PC-9 (cell line): ENCODE measurements around the gene SUPT3H. TPM values are rescaled to one million over a fixed set of nuclear protein-coding genes. Genes with fewer than 3 reads are reported as not detected.

Experiments
- BruUV-seq: library from RNA; stranded (reverse); fragments of 400-500 nt; replicated peaks from 2 replicates; lab custom pipeline; 2021; lab: Mats Ljungman, UMichigan
- CTCF ChIA-PET: fragments of 300-600 bp; sonication (Branson Sonifier 250); formaldehyde crosslinking; loops from one replicate; lab custom pipeline; 2022; ENCODE audit warnings: antibody characterized with exemption; lab: Charles Lee
- POLR2A ChIA-PET: fragments of 300-600 bp; sonication (Branson Sonifier 250); formaldehyde crosslinking; loops from one replicate; lab custom pipeline; 2022; ENCODE audit warnings: antibody characterized with exemption; ENCODE audit not compliant: unreplicated experiment; lab: Charles Lee
- DNase-seq, 2 experiments: peaks; one replicate each; pipeline versions ENCODE4 v3.0.0 to v3.0.0-alpha.2; 2015 to 2022; ENCODE audit warnings: mixed read lengths in 1 of 2
- H2AFZ ChIP-seq: fragments of 200-600 bp; sonication (generic); 2 replicates; pipeline ENCODE4 v1.8.1; 2017; ENCODE audit warnings: antibody characterized with exemption
- H3F3A ChIP-seq: fragments of 200-600 bp; sonication (generic); 2 replicates; pipeline ENCODE4 v1.8.1; 2017; ENCODE audit warnings: antibody characterized with exemption, mild to moderate bottlenecking, low read depth; ENCODE audit not compliant: insufficient read depth
- H3K27ac ChIP-seq: fragments of 200-600 bp; sonication (generic); 2 replicates; pipeline ENCODE4 v1.6.1; 2016; ENCODE audit warnings: mixed run types
- H3K27me3 ChIP-seq: fragments of 200-600 bp; sonication (generic); 2 replicates; pipeline ENCODE4 v1.6.1; 2016; ENCODE audit warnings: low read depth, mixed run types; ENCODE audit not compliant: insufficient read depth
- H3K36me3 ChIP-seq: fragments of 200-600 bp; sonication (generic); 2 replicates; pipeline ENCODE4 v1.6.1; 2016; ENCODE audit warnings: low read depth, mixed run types
- H3K4me1 ChIP-seq: fragments of 200-600 bp; sonication (generic); replicated peaks from 2 replicates; pipeline ENCODE4 v1.6.1; 2016; ENCODE audit warnings: mixed run types; ENCODE audit not compliant: insufficient read depth
- H3K4me2 ChIP-seq: fragments of 200-600 bp; sonication (generic); 2 replicates; pipeline ENCODE4 v1.6.1; 2017; ENCODE audit warnings: mixed run types
- H3K4me3 ChIP-seq: fragments of 200-600 bp; sonication (generic); 2 replicates; pipeline ENCODE4 v1.6.1; 2016; ENCODE audit warnings: mixed run types
- H3K79me2 ChIP-seq: fragments of 200-600 bp; sonication (generic); 2 replicates; pipeline ENCODE4 v1.6.1; 2017; ENCODE audit warnings: low read depth, mixed run types
- H3K9me2 ChIP-seq: fragments of 200-600 bp; sonication (generic); 2 replicates; pipeline ENCODE4 v1.8.1; 2017; ENCODE audit warnings: mild to moderate bottlenecking; ENCODE audit not compliant: insufficient read depth
- H3K9me3 ChIP-seq: fragments of 200-600 bp; sonication (generic); 2 replicates; pipeline ENCODE4 v1.8.1; 2016; ENCODE audit warnings: low read depth; ENCODE audit not compliant: insufficient read depth
- H4K20me1 ChIP-seq: fragments of 200-600 bp; sonication (generic); 2 replicates; pipeline ENCODE4 v1.8.1; 2017; ENCODE audit not compliant: insufficient read depth
- EZH2 ChIP-seq: fragments of 200-600 bp; sonication (generic); IDR thresholded peaks from 2 replicates; pipeline ENCODE4 v1.8.0; 2017; ENCODE audit warnings: antibody characterized with exemption, low read depth
- intact Hi-C: fragments of 100-400 bp; cut with micrococcal nuclease; formaldehyde crosslinking; loops from one replicate; pipeline ENCODE4 v1.10.0; 2022; ENCODE audit not compliant: unreplicated experiment
- total RNA-seq: library from RNA; stranded (reverse); gene quantifications from 2 replicates; pipeline ENCODE4 v1.2.3, GENCODE V29; 2021
- TF ChIP-seq, protein P1 (sequence below): fragments of 200-600 bp; sonication (generic); conservative IDR thresholded peaks from 2 replicates; pipeline ENCODE4 v1.6.1; 2017; ENCODE audit warnings: mixed run types, antibody characterized with exemption, mild to moderate bottlenecking, moderate library complexity

Gene SUPT3H
- total RNA-seq, 1 experiment from 2014 or later = 9.2 TPM

DNA sequence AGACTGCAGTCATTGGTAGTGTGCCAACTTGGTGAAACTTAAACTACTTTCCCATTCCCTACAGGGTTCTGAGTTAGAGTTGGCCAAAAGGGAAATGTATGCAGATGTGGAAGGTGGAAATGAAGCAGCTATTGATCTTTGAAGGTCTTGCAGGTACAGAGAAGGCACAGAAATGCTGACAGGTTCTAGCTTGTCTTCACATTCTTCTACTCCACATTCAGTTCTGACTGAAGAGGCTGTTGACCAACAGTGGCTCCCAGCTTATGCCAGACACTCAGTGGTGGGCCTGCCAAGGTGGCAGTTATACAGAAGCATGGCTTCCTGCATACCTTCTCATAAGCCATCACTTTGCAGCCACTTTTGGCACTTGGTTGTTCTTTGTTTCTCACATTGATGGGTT lies 566.3 kb downstream of the SUPT3H start:
- Histone ChIP-seq H3K4me2 (no peak overlapping the region), H3K4me1 (no peaks in the 10 kb centered on the region), H3K27ac (no peak overlapping the region), H3K36me3 (no peaks in the 10 kb centered on the region), H4K20me1 (no peaks in the 10 kb centered on the region), H3K79me2 (no peaks in the 10 kb centered on the region), H3K9me2 (no peaks in the 10 kb centered on the region), H3F3A (no peaks in the 10 kb centered on the region), H3K27me3 (no peaks in the 10 kb centered on the region), H3K4me3 (no peak overlapping the region), H3K9me3 (no peaks in the 10 kb centered on the region), H2AFZ (no peak overlapping the region)
- POLR2A ChIA-PET = no interaction called here
- CTCF ChIA-PET = no interaction called here
- intact Hi-C loops = no loop called here
- BruUV-seq = no TSS peak
- no peak for DNase-seq
- TF ChIP-seq EZH2 = no peak
- TF ChIP-seq, protein P1, sequence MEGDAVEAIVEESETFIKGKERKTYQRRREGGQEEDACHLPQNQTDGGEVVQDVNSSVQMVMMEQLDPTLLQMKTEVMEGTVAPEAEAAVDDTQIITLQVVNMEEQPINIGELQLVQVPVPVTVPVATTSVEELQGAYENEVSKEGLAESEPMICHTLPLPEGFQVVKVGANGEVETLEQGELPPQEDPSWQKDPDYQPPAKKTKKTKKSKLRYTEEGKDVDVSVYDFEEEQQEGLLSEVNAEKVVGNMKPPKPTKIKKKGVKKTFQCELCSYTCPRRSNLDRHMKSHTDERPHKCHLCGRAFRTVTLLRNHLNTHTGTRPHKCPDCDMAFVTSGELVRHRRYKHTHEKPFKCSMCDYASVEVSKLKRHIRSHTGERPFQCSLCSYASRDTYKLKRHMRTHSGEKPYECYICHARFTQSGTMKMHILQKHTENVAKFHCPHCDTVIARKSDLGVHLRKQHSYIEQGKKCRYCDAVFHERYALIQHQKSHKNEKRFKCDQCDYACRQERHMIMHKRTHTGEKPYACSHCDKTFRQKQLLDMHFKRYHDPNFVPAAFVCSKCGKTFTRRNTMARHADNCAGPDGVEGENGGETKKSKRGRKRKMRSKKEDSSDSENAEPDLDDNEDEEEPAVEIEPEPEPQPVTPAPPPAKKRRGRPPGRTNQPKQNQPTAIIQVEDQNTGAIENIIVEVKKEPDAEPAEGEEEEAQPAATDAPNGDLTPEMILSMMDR = no peak

DNA sequence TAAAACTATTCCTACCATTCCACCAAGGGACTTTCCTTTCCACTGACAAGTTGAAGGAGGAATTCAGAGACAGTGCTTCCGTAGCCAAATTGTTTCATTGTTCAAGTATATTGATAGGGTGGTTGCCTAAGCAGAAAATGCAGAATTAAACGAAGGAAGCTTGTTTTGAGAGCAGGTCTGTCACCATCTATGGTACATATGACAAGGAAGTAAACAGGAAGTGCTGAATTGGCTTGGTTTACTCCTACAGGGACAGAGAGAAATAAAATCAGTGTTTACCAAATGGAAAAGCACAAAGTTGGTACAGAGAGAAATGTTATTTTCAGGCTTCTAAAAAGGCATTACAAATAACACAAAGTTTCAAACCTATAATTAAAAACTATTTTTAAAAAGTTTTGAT lies 568.5 kb downstream of the SUPT3H start:
- no peaks in the 10 kb centered on the region for H3F3A ChIP-seq
- ChIA-PET POLR2A (no interaction called here), CTCF (no interaction called here)
- no peaks in the 10 kb centered on the region for H3K9me2 ChIP-seq
- no peaks in the 10 kb centered on the region for H4K20me1 ChIP-seq
- intact Hi-C loops = no loop called here
- no peak for DNase-seq
- TF ChIP-seq, protein P1 = no peak
- TF ChIP-seq EZH2 = no peak
- H3K36me3 ChIP-seq = no peaks in the 10 kb centered on the region
- no peaks in the 10 kb centered on the region for H3K27me3 ChIP-seq
- H3K4me3 ChIP-seq = no peak overlapping the region
- H3K4me1 ChIP-seq = no peaks in the 10 kb centered on the region
- no peaks in the 10 kb centered on the region for H3K79me2 ChIP-seq
- no peak overlapping the region for H2AFZ ChIP-seq
- no peaks in the 10 kb centered on the region for H3K9me3 ChIP-seq
- no TSS peak for BruUV-seq
- H3K27ac ChIP-seq = no peak overlapping the region
- no peak overlapping the region for H3K4me2 ChIP-seq

DNA sequence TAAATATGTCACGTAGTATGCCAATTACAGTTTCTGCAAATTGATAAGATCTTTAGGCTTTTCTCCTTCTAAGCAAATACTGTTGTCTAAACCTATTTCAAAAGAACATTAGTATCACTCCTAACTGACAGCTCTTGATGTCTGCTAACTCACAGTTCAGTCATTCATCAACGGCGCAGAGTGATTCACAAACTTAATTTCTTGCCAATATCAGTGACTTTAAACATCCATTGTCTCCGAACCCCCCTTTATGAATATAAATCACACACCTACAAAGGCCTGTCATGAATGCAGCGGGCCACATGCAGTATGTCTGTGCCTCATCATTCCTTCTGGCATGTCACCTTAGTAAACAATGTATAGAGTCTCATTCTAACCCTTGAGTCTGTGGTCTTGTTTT lies 569.6 kb downstream of the SUPT3H start:
- Histone ChIP-seq H3K4me1 (no peaks in the 10 kb centered on the region), H3K79me2 (no peaks in the 10 kb centered on the region), H3K27me3 (no peaks in the 10 kb centered on the region), H3K4me3 (no peak overlapping the region), H3K36me3 (no peaks in the 10 kb centered on the region), H3K27ac (no peak overlapping the region), H3K9me2 (no peaks in the 10 kb centered on the region), H4K20me1 (no peaks in the 10 kb centered on the region), H3F3A (no peaks in the 10 kb centered on the region), H2AFZ (no peak overlapping the region), H3K4me2 (no peak overlapping the region), H3K9me3 (no peaks in the 10 kb centered on the region)
- TF ChIP-seq, protein P1 = no peak
- TF ChIP-seq EZH2 = no peak
- POLR2A ChIA-PET = no interaction called here
- intact Hi-C loops = no loop called here
- CTCF ChIA-PET = no interaction called here
- DNase-seq = no peak
- no TSS peak for BruUV-seq
